Uterus (tissue), 4 donors: Measurements from ENCODE around the gene MYL10. TPM values are rescaled to one million over a fixed set of nuclear protein-coding genes. Genes with fewer than 3 reads are reported as not detected.

ENCODE experiments used
- DNase-seq, 2 donors: peaks; one replicate each; pipeline ENCODE4 v3.0.0-alpha.2; 2019 to 2020
- H3K27ac ChIP-seq, 2 donors: fragments of 200-600 bp; sonication (generic); 1 replicate in 1 of 2; 2 replicates in 1 of 2; pipeline ENCODE4 v1.5.1; 2016 to 2018
- H3K27me3 ChIP-seq, 2 donors: fragments of 200-600 bp; sonication (generic); one replicate each; pipeline ENCODE4 v1.5.1; 2018 to 2019; ENCODE audit warnings: control low read depth in 1 of 2
- H3K36me3 ChIP-seq, 2 donors: fragments of 200-600 bp; sonication (generic); one replicate each; pipeline ENCODE4 v1.5.1; 2019; ENCODE audit warnings: control low read depth in 1 of 2
- H3K4me1 ChIP-seq, 2 donors: fragments of 200-600 bp; sonication (generic); one replicate each; pipeline ENCODE4 v1.5.1; 2018 to 2019; ENCODE audit warnings: control low read depth in 1 of 2
- H3K4me3 ChIP-seq, 2 donors: fragments of 200-600 bp; sonication (generic); 1 replicate in 1 of 2; 2 replicates in 1 of 2; pipeline ENCODE4 v1.5.1; 2018 to 2019; ENCODE audit warnings: mild to moderate bottlenecking in 1 of 2
- H3K9me3 ChIP-seq, 2 donors: fragments of 200-600 bp; sonication (generic); one replicate each; pipeline ENCODE4 v1.5.1; 2019; ENCODE audit warnings: control low read depth in 1 of 2
- CTCF ChIP-seq, 4 experiments: fragments of 200-600 bp in 2 of 4; fragments of 450-650 bp in 2 of 4; sonication (generic) in 2 of 4; IDR thresholded peaks; one replicate each; pipeline ENCODE4 v1.5.1; 2016 to 2019; ENCODE audit warnings: antibody characterized with exemption in 4 of 4, mild to moderate bottlenecking in 2 of 4, moderate library complexity in 1 of 4
- POLR2A ChIP-seq, 2 donors: fragments of 450-650 bp; IDR thresholded peaks; one replicate each; pipeline ENCODE4 v1.6.1; 2016; ENCODE audit warnings: antibody characterized with exemption in 2 of 2, mild to moderate bottlenecking in 1 of 2, moderate library complexity in 1 of 2
- intact Hi-C: fragments of 100-400 bp; cut with DNase I; formaldehyde crosslinking; loops from one replicate; pipeline ENCODE4 v1.15.1; 2023; ENCODE audit warnings: low total_unique reads
- total RNA-seq, 4 donors: library from RNA; depleted of rRNA in 3 of 4; stranded (reverse); fragments of >200 nt in 3 of 4; gene quantifications; one replicate each; pipeline versions ENCODE4 v1.1.0 to v1.2.4, GENCODE V29; 2014 to 2023
- donor health status: DM: yes; HTN: yes; CAD: no.

MYL10 gene
- total RNA-seq, 4 donors from 2014 or later = not detected

DNA sequence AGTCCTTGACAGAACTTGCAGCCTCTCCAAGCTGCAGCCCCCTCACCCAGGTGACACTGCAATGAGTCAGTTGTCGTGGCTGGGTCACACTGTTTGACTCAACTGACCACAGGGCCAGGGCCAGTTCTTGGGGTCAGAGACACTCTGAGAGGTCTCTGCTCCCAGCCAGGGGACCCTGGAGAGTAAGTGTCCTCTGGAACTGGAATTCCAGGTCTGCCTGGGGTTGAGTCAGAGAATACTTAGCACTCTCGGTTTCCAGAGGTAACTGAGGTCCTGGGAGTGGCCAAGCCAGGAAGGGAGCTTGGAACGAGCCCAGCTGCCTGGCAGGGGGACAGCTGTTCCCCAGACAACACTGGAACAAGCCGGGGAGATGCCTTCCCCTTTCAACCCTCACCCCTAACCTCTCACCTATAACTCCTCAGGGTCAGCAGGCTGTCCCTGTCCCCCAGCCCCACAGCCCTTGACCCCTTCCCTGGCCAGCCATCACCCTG lies 2.2 kb upstream of the MYL10 start:
- no peak overlapping the region for H3K4me3 ChIP-seq
- H3K36me3 ChIP-seq = no peaks in the 10 kb centered on the region
- no peaks in the 10 kb centered on the region for H3K4me1 ChIP-seq
- no peak for TF ChIP-seq CTCF (IDR thresholded peaks at IDR 0.05)
- no peaks in the 10 kb centered on the region for H3K9me3 ChIP-seq
- no peaks in the 10 kb centered on the region for H3K27me3 ChIP-seq
- intact Hi-C loops = no loop called here
- DNase-seq = no peak
- H3K27ac ChIP-seq = no peak overlapping the region

GRCh38 chr7:101630591-101630990 lies 1.5 kb upstream of the MYL10 start:
- Histone ChIP-seq H3K9me3 (no peaks in the 10 kb centered on the region), H3K36me3 (no peaks in the 10 kb centered on the region), H3K4me1 (no peaks in the 10 kb centered on the region), H3K27me3 (no peaks in the 10 kb centered on the region), H3K27ac (no peak overlapping the region), H3K4me3 (no peak overlapping the region)
- no peak for DNase-seq
- intact Hi-C loops = no loop called here
- no peak for TF ChIP-seq POLR2A (IDR thresholded peaks at IDR 0.05)
- no peak for TF ChIP-seq CTCF (IDR thresholded peaks at IDR 0.05)

DNA sequence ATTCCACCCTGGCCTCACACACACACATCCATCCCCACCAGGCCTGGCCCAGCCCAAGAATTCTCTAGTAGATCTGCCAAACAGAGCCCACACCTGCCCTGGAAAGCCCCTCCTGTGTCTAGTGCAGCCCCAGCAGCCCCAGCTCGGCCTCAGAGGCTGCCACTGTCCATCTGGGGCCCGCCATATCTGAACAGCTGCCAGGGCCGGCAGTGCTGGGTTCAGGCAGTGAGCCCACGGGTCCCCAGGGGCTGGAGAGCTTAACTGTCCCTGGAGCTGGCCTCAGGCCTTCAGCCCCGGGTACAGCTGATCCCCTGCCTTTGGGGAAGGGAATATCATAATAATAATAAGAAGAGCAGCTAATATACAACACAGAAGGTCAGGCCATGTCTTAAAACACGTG lies 574 bp downstream of the MYL10 start:
- Histone ChIP-seq H3K36me3 (no peaks in the 10 kb centered on the region), H3K4me1 (no peaks in the 10 kb centered on the region), H3K27ac (no peak overlapping the region), H3K9me3 (no peaks in the 10 kb centered on the region), H3K27me3 (no peaks in the 10 kb centered on the region), H3K4me3 (no peak overlapping the region)
- intact Hi-C loops = no loop called here
- no peak for TF ChIP-seq CTCF (IDR thresholded peaks at IDR 0.05)
- TF ChIP-seq POLR2A (IDR thresholded peaks at IDR 0.05) = no peak
- DNase-seq = no peak

DNA sequence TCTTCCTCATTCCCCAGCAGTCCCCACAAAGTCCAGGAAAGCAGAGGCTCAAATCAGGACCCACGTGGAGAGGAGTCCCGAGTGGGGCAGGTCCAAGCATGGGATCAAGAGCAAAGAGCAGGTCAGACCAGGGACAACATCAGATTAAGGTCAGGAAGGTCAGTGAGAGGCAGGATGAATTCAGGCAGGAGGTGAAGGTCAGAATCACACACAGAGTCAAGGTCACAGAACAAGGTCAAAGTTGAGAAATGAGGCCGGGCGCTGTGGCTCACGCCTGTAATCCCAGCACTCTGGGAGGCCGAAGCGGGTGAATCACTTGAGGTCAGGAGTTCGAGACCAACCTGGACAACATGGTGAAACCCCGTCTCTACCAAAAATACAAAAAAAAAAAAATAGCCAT lies 2.3 kb downstream of the MYL10 start:
- Histone ChIP-seq H3K36me3 (no peaks in the 10 kb centered on the region), H3K27ac (no peak overlapping the region), H3K4me1 (no peaks in the 10 kb centered on the region), H3K4me3 (no peak overlapping the region), H3K9me3 (no peaks in the 10 kb centered on the region), H3K27me3 (no peaks in the 10 kb centered on the region)
- intact Hi-C loops = no loop called here
- TF ChIP-seq POLR2A (IDR thresholded peaks at IDR 0.05) = no peak
- no peak for TF ChIP-seq CTCF (IDR thresholded peaks at IDR 0.05)
- DNase-seq = no peak

DNA sequence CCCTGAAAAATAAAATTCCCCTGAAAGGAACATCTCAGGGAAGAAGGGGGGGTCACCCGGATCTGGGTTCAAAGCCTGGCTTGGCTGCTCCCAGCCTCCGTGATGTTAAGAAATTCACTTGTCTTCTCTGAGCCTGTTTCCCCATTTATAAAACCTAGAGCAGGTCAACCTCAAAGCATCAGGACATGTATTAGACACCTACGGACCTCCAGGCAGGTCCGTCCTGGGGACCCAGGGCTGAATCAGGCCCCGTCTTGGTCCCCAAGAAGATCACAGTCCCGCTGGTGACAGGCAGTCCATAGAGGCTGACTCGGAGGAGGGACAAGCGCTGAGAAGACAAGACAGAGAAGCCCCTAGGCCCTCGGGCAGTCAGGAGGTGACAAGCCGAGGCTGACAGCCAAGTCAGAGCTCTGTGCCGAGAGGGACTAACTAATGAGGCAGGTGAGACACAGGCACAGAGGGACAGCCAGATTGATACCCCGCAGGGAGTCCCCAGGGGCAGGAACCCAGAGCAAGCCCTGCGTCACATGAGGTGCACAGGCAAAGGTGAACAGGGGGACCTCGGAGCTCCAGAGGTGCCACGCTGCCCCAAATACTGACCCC lies 2.9 kb downstream of the MYL10 start:
- TF ChIP-seq POLR2A (IDR thresholded peaks at IDR 0.05) (no peak), CTCF (IDR thresholded peaks at IDR 0.05) (no peak)
- intact Hi-C loops = no loop called here
- Histone ChIP-seq H3K36me3 (no peaks in the 10 kb centered on the region), H3K4me3 (no peak overlapping the region), H3K27ac (no peak overlapping the region), H3K4me1 (no peaks in the 10 kb centered on the region), H3K27me3 (no peaks in the 10 kb centered on the region), H3K9me3 (no peaks in the 10 kb centered on the region)
- DNase-seq = no peak
